NCI-H460 (cell line): ENCODE measurements around the gene EFCAB6. TPM values are rescaled to one million over a fixed set of nuclear protein-coding genes. Genes with fewer than 3 reads are reported as not detected.
"Not testable (repeated sequence)": the region's sequence is repeated elsewhere in the genome, so short reads cannot be mapped to it uniquely, and the experiment has no call there.

Experiments
- DNase-seq: peaks from one replicate; pipeline ENCODE4 v3.0.0-alpha.2; 2016; ENCODE audit warnings: low read depth; ENCODE audit errors: extremely low read depth
- total RNA-seq: library from RNA; depleted of rRNA; stranded (reverse); fragments of >200 nt; shearing (Covaris generic); gene quantifications from 2 replicates; pipeline ENCODE4 v1.2.3, GENCODE V29; 2014

EFCAB6 gene
- total RNA-seq, 1 experiment from 2014 or later: 0.40 TPM

- DNase-seq: no peak
Observed at GRCh38 chr22:43726322-43726721, 85.8 kb downstream of the EFCAB6 start.

- DNase-seq: no peak
Observed at GRCh38 chr22:43723816-43724215, 88.3 kb downstream of the EFCAB6 start.

GRCh38 chr22:43722444-43722843 is 89.7 kb downstream of the EFCAB6 start:
- no peak for DNase-seq

- no peak for DNase-seq
Observed at GRCh38 chr22:43720716-43721115, 91.4 kb downstream of the EFCAB6 start.

- DNase-seq: no peak
Observed at GRCh38 chr22:43714104-43714503, 98.0 kb downstream of the EFCAB6 start.

- DNase-seq: no peak
Observed at GRCh38 chr22:43711681-43712080, 100.4 kb downstream of the EFCAB6 start.

- no peak for DNase-seq
Observed at GRCh38 chr22:43707648-43708047, 104.5 kb downstream of the EFCAB6 start.

GRCh38 chr22:43706571-43707328 is 105.4 kb downstream of the EFCAB6 start:
- DNase-seq: no peak

- no peak for DNase-seq
Observed at GRCh38 chr22:43706151-43706550, 106.0 kb downstream of the EFCAB6 start.

- no peak for DNase-seq
Observed at GRCh38 chr22:43704051-43704450, 108.1 kb downstream of the EFCAB6 start.

- no peak for DNase-seq
Observed at GRCh38 chr22:43698403-43698802, 113.7 kb downstream of the EFCAB6 start.

GRCh38 chr22:43697894-43698293 is 114.2 kb downstream of the EFCAB6 start:
- no peak for DNase-seq

- DNase-seq: no peak
Observed at GRCh38 chr22:43693249-43693648, 118.9 kb downstream of the EFCAB6 start.

GRCh38 chr22:43689356-43689755 is 122.7 kb downstream of the EFCAB6 start:
- no peak for DNase-seq

- DNase-seq: no peak
Observed at GRCh38 chr22:43682851-43683250, 129.3 kb downstream of the EFCAB6 start.

- no peak for DNase-seq
Observed at GRCh38 chr22:43681731-43682360, 130.3 kb downstream of the EFCAB6 start.

- no peak for DNase-seq
Observed at GRCh38 chr22:43670513-43670912, 141.6 kb downstream of the EFCAB6 start.

- DNase-seq: no peak
Observed at GRCh38 chr22:43669190-43669589, 142.9 kb downstream of the EFCAB6 start.

- no peak for DNase-seq
Observed at GRCh38 chr22:43667656-43668055, 144.4 kb downstream of the EFCAB6 start.

- DNase-seq: no peak
Observed at GRCh38 chr22:43666457-43666856, 145.6 kb downstream of the EFCAB6 start.

- no peak for DNase-seq
Observed at GRCh38 chr22:43658823-43659222, 153.3 kb downstream of the EFCAB6 start.

- DNase-seq: not testable (repeated sequence)
Observed at GRCh38 chr22:43656581-43656980, 155.5 kb downstream of the EFCAB6 start.
